Peyer's patch (tissue), 4 donors: ENCODE measurements around the gene HSFX3.
"Not testable (repeated sequence)": the region's sequence is repeated elsewhere in the genome, so short reads cannot be mapped to it uniquely, and the experiment has no call there.

Experiments used
- CTCF ChIP-seq, 6 experiments: fragments of 450-650 bp in 4 of 6; fragments of 200-600 bp in 2 of 6; sonication (generic) in 1 of 6; IDR thresholded peaks; one replicate each; pipeline ENCODE4 v1.5.1; 2017 to 2019; ENCODE audit warnings: antibody characterized with exemption in 6 of 6, mild to moderate bottlenecking in 3 of 6, moderate library complexity in 1 of 6
- POLR2A ChIP-seq, 2 donors: fragments of 450-650 bp; IDR thresholded peaks; one replicate each; pipeline ENCODE4 v1.5.1; 2017; ENCODE audit warnings: antibody characterized with exemption in 2 of 2, mild to moderate bottlenecking in 2 of 2, moderate library complexity in 2 of 2

GRCh38 chrX:149573456-149573855, 23.7 kb upstream of the HSFX3 start:
- TF ChIP-seq CTCF, POLR2A (IDR thresholded peaks at IDR 0.05): not testable (repeated sequence)
